ENCODE measurements around the gene MYO3B.
"Not testable (repeated sequence)": the region's sequence is repeated elsewhere in the genome, so short reads cannot be mapped to it uniquely, and the experiment has no call there.

Gene MYO3B

GRCh38 chr2:170263728-170264521 is 86.0 kb downstream of the MYO3B start:
- not testable (repeated sequence) for DNase-seq

GRCh38 chr2:170264522-170264860 is 86.5 kb downstream of the MYO3B start:
- DNase-seq = no peak

DNA sequence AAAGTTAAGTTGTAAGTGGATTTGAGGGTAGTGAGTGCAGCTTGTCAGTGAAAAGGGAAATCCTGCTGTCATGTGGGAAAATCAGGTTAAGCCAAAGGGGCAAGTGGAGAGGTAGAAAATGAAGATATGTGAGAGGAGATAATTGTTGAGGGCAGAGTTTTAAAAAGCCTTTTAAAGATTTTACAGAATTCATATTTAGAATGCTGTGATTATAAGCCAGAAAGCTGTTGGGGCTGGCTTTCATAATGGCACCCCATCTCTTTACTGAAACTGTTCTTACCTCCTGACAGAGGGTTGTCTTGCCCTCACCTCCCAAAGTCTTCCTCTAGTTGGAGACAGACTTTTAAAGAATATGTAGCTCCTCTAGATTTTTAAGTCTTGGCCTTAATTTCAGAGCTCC is 86.9 kb downstream of the MYO3B start:
- no peak for DNase-seq

DNA sequence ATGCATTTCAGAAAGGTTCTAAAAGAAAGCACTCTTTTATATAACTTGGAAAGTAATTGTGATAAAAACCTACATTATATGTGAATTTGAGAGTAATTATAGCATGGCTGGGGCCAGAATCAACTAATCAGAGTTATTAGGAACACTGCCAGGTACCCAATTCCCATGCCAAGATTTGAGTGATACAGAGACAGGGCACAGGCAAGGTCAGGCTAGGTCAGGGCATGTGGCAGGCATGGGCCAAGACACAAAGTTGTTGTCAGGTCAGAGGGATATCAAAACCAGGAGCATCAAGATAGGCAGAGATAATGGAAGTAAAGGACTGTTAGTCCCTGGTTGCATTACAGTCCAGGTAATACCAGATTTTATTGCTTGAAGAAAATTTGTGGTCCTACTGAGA is 87.4 kb downstream of the MYO3B start:
- DNase-seq = no peak

- no peak for DNase-seq
Observed at GRCh38 chr2:170266358-170266757, 88.4 kb downstream of the MYO3B start.

- DNase-seq = no peak
Observed at GRCh38 chr2:170267071-170267470, 89.1 kb downstream of the MYO3B start.

DNA sequence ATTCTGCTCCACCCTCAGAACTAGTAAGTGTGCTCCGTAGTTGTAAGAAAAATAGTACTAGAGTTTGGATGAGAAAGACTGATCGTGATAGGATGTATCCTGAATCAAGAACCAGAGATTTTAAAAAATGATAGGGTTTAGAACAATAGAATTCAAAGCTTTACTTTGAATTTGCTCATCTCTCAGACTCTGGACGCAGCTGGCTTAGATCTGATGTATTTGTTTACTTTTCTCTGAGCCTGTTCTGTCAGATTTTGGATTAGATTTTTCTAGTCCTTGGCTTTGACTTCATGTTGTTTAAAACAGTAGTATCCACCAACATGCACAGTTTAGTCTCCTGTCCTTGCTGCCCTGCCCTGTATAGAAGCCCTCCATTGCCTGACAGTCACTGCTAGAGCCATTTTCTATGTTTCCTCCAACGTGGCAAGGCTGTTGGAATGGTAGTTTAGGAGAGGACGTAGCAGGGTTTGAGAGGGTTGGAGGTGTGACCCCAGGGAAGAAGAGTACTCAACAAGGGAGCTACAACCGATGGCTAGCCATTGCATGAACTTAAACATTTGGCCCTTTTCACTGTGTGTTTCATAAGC is 92.4 kb downstream of the MYO3B start:
- DNase-seq = no peak

DNA sequence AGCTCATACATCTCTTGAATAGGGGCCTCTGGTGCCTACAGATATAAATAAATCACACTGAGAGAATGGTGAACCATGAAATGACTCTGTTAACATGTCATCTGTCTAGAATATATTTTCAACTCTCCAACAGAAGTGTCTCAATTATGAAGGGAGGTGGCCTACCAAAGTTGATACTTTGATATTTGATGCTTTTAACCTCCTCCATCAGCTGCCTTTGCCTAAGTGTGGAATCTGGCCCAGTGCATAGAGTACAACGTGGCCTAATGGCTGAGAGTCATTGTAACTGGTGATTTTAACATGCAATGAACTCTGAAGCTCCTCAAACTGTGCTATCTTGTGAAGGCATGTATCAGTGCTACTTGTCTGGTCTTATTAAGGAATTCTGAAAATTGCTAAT is 93.4 kb downstream of the MYO3B start:
- DNase-seq = no peak

- DNase-seq = no peak
Observed at GRCh38 chr2:170276056-170276455, 98.1 kb downstream of the MYO3B start.

DNA sequence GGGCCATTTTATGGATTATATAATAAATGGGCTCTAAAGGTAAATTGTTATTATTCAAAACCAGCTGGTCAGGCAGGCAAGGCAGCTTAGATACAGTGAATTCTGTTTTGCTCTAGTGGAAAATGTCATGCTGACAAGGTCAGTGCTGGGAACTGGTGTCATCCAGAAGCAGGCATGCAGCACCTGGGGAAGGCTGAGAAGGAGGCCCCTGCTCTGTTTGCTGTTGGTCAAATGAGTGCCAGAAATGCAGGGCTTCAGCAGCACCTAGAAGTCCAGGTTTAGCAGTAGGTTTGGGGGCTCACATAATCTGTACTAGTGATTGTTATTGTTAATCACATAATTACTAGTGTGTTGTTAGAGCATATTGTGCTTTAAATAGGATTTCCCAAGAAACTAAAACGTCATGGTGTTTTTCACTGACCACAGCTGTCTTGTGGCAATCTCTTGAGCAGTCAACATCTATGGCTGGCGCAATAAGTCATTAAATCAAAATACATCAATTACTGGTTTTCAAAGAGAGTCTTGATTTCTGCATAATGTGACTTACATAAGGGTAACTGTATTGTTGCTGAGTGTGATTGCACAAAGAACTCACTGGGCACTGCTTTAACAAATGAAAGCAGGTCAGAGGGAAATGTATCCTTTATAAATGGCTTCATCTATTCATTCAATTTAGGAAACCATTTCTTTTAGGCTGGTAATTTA is 99.1 kb downstream of the MYO3B start:
- no peak for DNase-seq

DNA sequence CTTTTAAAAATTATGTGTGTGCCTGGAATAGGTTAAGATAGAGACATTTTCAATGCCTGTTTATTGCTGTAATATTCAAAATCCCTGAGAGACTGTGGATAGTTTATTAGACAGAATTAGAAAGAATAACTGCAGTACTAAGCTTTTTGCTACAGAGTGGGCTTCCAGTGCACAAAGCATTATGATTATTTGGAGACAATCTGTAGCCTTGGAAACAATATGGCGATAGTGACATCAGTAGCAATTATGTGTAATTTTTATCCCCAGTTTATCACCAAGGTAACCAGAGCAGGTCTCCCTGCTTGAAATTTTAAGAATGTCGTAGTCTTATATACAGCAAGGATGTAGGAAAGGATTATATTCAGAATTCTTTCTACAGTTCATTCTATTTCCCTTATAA is 100.0 kb downstream of the MYO3B start:
- no peak for DNase-seq

GRCh38 chr2:170279615-170280014 is 101.7 kb downstream of the MYO3B start:
- not testable (repeated sequence) for DNase-seq

GRCh38 chr2:170282851-170283250 is 104.9 kb downstream of the MYO3B start:
- no peak for DNase-seq

DNA sequence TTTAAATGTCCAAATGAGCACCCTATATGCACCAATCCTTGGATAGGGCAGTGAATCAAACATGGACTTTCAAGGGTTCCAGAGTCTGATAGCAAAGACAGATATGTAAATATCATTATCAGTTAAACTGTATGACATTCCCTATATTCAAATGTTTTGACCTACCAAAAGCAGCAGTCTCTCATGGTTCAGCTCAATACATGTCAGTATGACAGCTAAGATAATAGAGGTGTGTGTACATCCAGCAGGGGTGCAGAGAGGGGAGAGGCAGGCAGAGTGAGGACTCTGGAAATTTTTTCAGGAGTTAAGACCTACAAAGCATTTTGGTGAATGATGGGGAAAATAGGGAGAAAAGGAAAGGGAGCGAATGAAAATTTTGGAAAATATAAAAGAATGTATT is 106.3 kb downstream of the MYO3B start:
- no peak for DNase-seq

GRCh38 chr2:170288859-170289258 is 110.9 kb downstream of the MYO3B start:
- DNase-seq = no peak

- DNase-seq = no peak
Observed at GRCh38 chr2:170291474-170291873, 113.5 kb downstream of the MYO3B start.

GRCh38 chr2:170292415-170292814 is 114.5 kb downstream of the MYO3B start:
- DNase-seq = no peak

GRCh38 chr2:170297496-170297895 is 119.5 kb downstream of the MYO3B start:
- DNase-seq = no peak

GRCh38 chr2:170298115-170298514 is 120.2 kb downstream of the MYO3B start:
- DNase-seq = no peak

- DNase-seq = no peak
Observed at GRCh38 chr2:170298861-170299429, 121.0 kb downstream of the MYO3B start.

- no peak for DNase-seq
Observed at GRCh38 chr2:170300993-170301392, 123.0 kb downstream of the MYO3B start.

DNA sequence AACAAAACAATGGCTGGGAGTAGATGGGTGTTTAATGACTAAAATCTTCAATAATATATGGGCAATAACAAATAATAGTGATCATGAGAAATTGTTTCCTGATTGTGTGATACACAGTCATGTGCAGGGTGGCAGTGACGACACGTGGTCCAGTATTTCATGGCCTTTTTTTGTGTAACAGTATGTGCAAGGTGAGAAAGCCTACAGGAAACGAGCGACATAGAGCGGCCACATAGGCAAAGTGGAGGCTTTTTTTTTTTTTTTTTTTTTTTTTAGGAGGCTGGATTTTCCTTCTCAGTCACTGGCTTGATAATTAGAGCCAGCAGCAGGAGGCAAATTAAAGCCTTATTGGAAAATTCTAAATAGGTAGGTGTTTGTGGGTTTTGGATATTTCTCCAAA is 123.7 kb downstream of the MYO3B start:
- no peak for DNase-seq

DNA sequence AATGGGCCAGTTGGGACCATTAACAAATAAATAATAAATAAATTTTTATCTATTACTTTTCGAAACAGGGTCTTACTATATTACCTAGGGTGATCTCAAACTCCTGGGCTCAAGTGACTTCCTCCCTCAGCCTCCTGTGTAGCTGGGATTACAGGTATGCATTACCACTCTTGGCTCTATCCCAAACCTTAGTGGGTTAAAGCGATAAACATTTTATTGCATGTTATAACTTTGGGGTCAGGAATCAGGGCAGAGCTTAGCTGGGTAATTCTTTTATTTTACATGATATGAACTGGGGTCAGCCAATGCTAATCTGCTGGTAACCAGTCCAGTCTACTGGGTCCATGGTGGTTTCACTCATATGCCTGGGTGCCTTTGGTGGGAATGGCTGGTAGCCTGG is 127.8 kb downstream of the MYO3B start:
- no peak for DNase-seq

DNA sequence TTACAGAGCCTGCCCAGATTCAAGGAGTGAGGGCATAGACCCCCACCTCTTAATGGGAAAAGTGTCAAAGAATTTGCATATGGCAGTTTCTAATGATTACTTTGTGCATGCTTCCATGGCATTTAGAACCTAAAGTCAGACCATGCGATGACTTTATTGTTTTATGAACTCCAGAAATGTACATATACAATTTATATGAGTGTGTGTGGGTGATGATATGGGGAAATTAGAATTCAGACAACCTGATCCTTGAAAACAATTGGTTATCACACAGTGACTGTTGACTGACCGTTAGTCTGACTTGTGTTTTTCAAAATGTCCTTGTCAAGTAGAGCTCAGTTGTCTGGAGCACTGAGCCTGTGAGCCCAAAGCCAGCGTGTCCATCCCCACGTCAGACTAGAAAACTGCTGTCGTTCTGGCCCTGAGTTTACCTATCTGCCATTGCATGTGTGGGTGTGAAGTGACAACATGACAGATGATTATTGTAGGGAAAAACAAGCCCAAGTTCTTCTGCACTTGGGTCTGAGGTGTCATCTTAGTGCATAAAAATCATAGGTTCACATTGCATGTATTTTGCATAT is 128.4 kb downstream of the MYO3B start:
- DNase-seq = no peak

Measured in GOT3 (cell line).